Endometrium (tissue), 2 donors: Measurements from ENCODE around the gene FRS3.

Experiments used
- FAIRE-seq: peaks from 2 replicates; lab custom pipeline; 2012; peaks lifted over from hg19 to GRCh38; lab: Jason Lieb, UNC
- donor health status: control.
- donor health status: control.

FRS3 gene

GRCh38 chr6:41741625-41742490, 37.8 kb downstream of the FRS3 start:
- no peak for FAIRE-seq

GRCh38 chr6:41740366-41741162, 39.1 kb downstream of the FRS3 start:
- no peak for FAIRE-seq

- no peak for FAIRE-seq
Observed at GRCh38 chr6:41739041-41739440, 40.7 kb downstream of the FRS3 start.

- FAIRE-seq: no peak
Observed at GRCh38 chr6:41737591-41738130, 42.0 kb downstream of the FRS3 start.

GRCh38 chr6:41736800-41737555, 42.7 kb downstream of the FRS3 start:
- FAIRE-seq: no peak

- no peak for FAIRE-seq
Observed at GRCh38 chr6:41736186-41736733, 43.4 kb downstream of the FRS3 start.

GRCh38 chr6:41735427-41736185, 44.1 kb downstream of the FRS3 start, which contains the start of gene TFEB:
TSS of gene TFEB (minus strand) at chr6:41735608. CDS start at chr6:41691213, 44,395 bp downstream.
- no peak for FAIRE-seq

GRCh38 chr6:41734666-41735426, 44.9 kb downstream of the FRS3 start:
- no peak for FAIRE-seq

GRCh38 chr6:41733707-41734665, 45.7 kb downstream of the FRS3 start:
- no peak for FAIRE-seq

- FAIRE-seq: no peak
Observed at GRCh38 chr6:41733360-41733706, 46.4 kb downstream of the FRS3 start.

GRCh38 chr6:41732591-41733359, 46.9 kb downstream of the FRS3 start:
- FAIRE-seq: no peak

GRCh38 chr6:41732149-41732548, 47.6 kb downstream of the FRS3 start:
- no peak for FAIRE-seq

GRCh38 chr6:41731561-41732086, 48.1 kb downstream of the FRS3 start:
- no peak for FAIRE-seq

- no peak for FAIRE-seq
Observed at GRCh38 chr6:41730531-41731436, 48.9 kb downstream of the FRS3 start.

- FAIRE-seq: no peak
Observed at GRCh38 chr6:41729624-41730023, 50.1 kb downstream of the FRS3 start.

GRCh38 chr6:41728954-41729353, 50.7 kb downstream of the FRS3 start:
- FAIRE-seq: no peak
